ENCODE data around the gene ARPC4.
"Not testable (repeated sequence)": the region's sequence is repeated elsewhere in the genome, so short reads cannot be mapped to it uniquely, and the experiment has no call there.

ARPC4 gene

DNA sequence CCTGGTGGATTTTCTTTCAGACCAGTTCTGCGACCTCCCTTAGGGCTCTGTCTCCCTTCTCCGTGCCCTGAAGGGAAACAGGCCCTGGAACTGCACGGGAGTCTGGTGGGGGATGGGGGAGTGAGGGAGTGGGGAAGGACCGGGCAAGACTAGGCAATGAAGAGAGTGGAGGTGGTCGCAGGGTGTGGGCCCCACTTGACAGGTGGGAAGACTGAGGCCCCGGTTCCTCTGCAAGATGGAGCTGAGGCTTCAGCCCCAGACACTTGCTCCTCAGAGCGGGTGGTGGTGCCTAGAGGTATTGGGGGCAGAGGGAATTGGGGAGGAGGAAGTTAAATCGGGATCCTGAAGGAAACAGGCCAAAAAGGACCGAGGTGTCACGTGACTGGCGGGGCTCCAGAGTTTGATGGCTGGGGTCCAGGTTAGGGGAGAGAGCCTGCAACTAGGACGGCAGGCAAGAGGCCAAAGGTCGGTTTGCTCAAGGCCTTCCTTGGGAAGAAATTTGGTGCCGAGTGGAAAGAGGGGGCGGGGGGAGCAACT, 22.5 kb upstream of the ARPC4 start:
- DNase-seq, result no peak

DNA sequence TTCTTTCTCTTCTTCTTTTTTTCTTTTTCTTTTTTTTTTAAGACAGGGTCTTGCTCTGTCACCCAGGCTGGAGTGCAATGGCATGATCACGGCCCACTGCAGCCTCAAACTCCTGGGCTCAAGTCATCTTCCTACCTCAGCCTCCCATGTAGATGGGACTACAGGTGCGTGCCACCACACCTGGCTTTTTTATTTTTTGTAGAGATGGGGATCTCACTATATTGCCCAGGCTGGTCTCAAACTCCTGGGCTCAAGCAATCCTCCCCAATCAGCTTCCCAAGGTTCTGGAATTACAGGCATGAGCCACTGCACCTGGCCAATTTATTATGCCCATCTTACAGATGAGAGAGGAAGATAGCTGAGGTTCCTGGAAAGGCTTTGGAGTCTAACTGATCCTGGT, 21.9 kb upstream of the ARPC4 start:
- DNase-seq, result not testable (repeated sequence)

DNA sequence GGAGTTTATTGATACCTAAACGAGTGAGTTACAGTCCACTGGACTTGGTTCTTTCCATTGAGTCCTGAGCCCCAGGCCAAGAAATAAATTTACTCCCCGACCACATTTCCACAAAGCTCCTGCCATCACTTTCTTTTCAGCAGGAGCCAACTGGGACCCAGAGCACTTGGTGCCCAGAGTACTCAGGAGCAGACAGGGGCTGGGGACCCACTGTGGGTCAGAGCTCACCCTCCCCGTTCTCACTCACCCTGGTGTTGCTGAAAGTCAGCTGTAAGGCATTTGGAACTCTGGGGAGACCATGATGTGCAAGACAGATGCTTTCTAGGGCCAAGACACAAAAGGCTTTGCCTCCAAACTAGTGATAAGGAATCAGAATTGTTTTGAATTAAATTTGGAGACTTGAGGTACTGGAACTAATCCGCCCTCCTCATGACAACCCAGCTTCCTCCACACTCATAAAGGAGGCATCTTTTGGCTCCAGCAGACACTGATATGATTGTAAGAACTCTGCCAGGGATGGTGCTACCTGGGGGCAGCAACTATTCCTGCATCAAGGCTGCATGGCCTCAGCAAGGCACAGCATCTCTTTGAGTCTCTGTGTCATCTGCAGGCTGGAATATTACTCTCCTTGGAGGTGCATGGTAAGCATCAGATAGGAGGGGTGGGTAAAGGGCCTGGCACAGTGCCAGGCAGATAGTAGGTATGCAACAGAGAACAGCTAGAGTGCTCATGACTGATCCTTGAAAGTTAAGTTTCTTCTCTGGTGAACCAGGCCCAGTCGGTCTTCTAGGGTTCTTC, 15.8 kb upstream of the ARPC4 start:
- DNase-seq, result no peak

DNA sequence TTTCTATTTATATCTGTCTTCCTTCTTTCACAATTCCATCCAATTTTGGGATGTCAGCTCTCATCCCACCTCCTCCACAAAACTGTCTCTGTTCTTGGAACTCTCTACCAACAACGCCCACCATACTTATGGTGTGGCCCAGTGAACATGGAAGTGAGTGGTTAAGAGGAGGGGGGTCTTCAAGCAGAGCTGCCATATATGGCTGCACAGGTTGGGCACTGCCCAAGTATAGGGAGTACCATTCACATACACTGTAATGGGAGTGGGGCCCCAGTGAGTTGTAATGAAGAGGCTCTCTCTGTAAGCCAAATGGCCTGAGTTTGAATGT, 15.2 kb upstream of the ARPC4 start:
- no peak for DNase-seq

DNA sequence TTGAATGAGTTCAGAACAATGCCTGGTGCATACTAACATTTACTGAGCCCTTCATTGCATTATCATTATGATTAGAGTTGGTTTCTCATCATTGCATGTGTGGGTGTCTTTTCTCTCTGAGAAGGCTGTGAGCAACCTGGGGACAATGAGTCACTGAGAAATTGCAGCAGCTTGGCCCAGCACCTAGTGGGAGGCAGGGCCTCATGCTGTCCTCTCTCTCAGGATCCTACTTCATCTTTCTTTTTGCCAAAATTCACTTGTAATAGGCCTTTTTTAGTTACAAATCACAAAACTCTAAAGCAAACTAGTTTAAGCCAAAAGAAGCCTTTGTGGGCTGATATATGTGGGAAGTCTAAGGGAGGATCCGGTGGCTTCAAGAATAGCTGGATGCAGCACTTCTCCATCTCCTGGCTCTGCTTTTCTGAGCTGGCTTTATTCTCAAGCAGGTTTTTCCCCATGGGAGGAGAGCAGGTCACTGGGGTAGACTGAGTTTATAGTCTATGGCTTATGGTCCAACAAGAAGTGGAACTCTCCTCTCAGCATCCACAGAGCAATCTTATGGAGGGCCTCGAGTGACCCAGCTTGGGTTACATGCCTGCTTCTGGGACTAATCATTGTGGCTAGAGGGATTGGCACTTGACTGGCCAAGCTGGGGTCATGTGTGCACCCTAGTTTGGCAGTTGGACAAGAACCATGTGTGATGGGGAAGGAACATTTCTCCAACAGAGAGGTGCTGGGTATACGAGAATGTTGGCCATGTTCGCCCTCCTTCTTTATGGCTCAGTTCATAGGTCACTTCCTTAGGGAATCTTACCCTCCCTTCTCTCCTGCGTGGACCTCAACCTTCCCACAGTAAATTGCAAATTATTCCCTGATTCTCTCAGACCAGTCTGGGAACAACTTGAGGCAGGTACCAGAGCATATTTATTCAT, 14.5 kb upstream of the ARPC4 start:
- no peak for DNase-seq

DNA sequence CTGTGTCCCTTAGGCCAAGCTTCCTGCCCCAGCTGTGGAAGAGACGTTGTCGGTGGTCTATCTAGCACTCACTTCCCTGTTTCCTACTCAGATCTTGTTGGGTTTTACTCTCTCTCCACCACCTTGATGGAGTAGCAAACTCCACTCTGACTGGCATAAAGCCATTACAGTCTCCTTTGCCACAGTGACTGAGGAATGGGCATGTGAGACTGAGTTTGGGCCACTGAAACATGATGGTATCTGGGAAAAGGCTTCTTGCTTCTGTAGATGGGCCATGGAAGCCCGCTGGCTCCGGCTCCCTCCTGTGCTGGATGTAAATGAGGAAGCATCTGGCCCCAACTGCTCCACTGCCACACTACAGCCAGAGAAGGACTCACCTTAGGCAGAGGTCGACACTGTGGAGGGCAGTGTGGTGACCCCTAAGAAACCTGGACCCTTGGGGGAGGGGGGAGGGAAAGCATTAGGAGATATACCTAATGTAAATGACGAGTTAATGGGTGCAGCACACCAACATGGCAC, 13.7 kb upstream of the ARPC4 start:
- no peak for DNase-seq

DNA sequence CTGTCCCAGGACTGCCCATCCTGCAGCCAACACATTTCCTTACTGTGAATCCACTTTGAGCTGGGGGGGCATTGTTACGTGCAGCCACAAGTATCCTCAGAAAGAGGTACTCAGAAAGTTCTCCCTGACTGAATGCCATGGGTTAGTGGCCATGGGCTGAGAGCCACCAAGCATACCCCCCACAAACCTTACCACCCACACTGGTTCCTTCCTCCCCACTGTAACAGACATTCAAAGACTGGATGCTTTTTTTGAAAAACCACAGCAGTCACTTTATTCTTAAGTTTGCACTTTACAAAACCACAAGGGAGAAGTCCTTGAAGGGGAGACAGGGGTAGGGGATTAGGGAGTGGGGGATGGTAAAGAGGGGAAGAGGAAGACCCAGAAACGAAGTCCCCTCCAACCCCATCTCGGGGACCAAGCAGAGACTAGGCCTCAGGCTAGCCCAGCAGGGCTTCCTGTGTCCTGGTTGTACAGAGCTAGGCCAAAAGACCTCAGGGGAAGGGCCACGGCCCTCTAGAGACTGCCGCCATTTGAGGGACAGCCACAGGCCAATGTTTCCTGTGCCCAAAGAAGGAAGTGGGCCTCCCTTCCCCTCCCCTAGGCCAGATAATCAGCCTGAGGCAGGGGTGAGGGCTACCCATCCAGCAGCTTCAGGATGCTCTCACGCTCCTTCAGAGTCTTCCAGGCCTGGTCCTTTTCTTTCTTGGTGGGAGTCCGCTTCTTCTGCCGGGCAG, 13.0 kb upstream of the ARPC4 start:
- DNase-seq, result peak; percentile 41 to 55

DNA sequence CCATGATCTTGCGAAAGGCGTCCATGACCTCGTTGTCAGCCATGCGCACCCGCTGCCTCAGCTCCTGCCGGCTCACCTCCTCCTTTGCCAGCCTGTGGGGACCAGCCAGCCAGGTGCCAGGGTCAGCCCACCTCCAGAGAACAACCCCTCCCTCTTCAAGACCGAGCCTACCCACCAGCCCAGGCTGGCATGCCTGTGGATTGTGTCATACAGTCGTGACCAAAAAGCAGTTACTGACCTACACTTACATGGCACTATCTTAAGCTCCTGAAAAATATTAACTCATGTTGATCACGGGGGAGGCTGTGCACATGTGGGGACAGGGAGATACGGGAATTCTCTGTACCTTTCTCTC, 12.4 kb upstream of the ARPC4 start:
- no peak for DNase-seq

DNA sequence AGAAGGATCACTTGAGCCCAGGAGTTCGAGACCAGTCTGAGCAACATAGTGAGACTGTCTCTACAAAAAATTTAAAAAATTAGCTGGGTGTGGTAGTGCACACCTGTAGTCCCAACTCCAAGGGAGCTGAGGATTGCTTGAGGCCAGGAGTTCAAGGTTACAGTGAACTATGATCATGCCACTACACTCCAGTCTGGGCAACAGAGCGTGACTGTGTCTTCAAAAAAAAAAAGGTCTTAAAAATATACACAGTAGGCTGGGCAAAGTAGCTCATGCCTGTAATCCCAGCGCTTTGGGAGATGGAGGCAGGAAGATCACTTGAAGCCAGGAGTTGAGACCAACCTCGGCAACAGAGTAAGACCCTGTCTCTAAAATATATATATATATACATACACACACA, 12.0 kb upstream of the ARPC4 start:
- DNase-seq, result no peak

DNA sequence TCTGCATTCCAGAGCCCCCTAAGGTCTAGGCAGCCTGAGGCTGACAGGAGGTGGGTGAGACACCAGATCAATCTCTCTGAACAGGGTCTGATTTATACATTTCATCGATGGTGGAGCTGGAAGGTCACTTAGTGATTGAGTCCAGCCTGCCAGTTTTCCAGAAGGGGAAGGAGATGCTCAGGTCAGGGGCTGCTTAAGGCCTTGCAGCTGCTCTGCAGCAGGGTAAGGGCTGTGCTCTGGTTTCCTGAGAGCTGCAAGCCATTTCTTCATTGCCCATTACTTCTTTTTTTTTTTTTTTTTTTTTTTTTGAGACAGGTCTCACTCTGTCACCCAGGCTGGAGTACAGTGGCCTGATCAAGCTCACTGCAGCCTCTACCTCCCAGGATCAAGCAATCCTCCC, 11.3 kb upstream of the ARPC4 start:
- DNase-seq, result no peak

DNA sequence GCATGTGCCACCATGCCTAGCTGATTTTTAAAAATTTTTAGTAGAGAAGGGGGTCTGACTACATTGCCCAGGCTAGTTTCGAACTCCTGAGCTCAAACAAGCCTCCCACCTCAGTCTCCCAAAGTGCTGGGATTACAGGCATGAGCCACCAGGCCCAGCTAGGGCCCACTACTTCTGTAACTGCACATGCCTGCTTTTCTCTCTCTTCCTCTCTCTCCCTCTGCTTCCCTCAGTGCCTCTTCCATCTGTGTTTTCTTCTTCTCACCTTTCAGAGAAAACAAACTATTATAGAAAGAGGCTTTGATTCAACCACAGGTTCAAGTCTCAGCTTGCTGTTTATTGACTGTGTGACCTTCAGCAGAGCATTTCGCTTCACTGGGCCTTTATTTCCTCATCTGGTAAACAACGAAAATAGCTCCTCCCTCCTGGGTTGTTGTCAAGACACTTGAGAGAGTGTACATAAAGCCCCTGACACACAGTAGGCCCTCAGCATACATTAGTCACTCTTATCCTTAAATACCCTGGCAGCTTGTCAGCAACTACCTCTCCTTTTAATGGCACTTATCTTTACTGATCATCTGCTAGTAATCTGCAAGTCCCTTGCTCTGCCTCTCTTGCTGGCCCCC, 10.8 kb upstream of the ARPC4 start:
- no peak for DNase-seq

DNA sequence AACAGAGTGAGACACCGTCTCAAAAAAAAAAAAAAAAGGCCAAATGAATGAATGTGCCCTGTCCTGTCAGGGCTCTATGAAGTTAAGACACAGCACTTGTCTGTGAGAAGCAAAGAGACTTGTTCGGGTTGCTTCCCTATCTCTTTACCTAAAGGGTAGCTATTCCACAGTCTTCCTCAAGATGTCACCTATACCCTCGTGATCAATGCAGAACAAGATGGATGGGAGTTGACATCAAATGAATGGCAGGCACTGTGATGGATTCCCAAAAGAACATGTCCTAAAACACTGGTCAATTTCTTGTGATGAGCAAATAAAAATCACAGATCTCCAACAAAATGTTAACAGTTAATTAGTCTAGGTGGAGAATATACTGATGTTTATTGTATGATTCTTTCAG, 10.1 kb upstream of the ARPC4 start:
- peak in 1 of 2 donors; percentile 45 for DNase-seq

DNA sequence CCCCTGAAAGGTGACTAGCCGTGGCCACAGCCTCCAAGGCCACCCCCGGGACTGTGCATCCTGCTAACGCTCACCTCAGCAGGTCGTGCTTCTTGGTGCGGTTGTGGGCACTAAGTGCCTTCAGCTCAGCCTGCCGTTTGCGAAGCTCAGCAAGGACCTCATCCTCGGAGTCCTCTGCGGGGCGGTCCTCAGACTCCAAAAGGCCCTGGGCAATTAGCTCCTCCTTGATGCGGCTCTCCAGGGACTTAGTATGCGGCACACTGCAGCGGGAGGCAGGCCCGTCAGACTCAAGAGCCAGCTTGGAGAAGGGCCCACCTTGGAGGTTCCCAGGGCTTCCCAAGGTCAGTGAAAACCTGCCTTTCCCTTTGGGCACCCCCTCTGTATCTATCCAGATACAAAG, 8.9 kb upstream of the ARPC4 start:
- no peak for DNase-seq

DNA sequence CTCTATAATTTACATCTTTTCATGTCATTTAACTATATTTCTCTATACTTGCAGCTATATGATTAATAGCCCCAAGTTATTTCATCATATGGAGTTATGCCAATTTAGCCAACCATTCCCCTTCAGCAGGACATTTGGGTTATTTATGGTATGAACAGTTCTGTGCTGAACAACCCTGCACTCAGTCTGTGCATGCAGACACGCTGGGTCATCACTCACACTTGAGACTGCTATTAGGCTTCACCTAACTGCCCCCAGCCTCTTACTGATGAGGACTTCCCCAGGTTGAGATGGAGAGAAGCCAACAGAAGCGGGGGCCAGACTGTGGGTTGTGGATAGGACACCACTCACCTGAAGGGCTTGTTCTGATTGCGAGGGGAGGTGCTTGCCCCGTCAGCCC, 7.9 kb upstream of the ARPC4 start:
- DNase-seq, result no peak

DNA sequence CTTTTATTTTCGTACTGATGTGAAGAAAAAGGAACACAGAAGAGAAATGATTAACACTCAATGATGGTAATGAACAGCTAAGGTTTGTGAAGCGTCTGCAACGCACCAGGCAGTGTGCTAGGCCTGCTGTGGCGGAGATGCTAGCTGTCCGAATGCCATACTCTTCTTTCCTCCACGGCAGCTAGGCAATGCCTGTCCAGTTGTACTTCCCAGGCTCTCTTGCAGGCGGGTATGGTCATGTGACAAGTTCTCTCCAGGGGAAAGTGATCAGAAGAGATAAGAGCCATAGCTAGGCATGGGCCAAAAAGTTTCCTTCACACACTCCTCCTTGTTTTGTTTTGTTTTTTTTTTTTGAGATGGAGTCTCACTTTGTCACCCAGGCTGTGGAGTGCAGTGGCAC, 7.3 kb upstream of the ARPC4 start:
- no peak for DNase-seq

DNA sequence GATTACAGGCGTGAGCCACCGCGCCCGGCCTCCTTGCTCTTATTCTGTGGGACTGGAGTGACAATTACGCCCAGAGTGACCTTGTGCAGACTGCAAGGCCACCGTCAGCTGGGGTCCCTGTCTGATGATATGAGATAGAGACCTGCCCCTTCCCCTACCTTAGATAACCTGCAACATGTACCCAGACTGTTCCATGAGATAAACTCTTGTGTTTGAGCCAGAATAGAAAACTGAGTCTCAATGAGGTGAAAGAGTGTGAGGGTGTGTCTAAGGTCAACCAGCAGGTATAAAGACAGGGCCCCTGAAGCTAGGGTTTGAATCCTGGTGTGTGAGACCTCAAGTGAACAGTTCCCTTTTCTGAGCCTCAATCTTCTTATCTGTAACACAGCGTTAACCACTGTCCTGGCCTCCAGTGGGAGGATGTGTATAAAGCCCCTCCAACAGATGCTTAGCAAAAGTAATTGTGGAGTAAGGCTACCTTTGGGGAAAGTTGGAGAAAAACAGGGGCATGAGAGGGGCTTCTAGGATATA, 6.6 kb upstream of the ARPC4 start:
- DNase-seq, result no peak

DNA sequence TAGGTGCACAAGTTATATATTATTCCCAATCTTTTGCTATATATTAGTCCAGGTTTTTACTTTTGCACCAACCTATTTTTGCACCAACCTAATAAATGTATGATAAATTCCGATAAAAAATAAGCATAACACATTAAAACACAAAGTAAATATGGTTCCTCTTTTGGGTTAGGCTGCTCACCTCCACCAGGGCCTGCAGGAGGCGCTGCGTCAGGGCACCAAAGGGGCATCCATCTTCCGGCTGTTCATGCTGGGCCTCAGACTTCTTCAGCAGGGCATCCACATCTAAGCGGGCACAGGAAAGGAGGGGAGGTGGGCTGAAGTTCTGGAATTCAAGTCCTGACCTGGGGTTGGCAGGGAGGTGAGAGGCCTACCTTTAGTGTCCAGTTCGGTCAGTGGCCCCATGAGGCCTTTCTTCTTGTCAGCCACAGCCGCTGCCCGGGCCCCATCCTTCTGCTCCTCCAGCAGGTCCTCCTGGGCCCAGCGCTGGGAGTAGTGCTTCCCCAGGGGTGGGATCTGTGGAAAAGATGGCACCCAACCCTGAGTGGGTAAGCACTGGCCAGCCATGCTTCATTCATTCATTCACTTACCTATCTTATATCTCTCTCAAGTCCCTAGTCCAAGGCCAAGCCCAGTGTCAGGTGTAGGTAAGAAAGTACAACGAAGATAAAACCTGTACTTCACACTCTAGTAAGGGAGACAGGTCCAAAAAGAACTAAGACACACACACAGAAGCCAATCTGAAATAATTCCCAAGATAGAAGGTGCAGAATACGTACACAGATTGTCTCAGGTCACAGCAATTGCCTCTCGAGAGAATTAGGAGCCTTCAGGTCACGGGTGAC, 5.8 kb upstream of the ARPC4 start:
- peak in 1 of 2 donors; percentile 20 for DNase-seq

DNA sequence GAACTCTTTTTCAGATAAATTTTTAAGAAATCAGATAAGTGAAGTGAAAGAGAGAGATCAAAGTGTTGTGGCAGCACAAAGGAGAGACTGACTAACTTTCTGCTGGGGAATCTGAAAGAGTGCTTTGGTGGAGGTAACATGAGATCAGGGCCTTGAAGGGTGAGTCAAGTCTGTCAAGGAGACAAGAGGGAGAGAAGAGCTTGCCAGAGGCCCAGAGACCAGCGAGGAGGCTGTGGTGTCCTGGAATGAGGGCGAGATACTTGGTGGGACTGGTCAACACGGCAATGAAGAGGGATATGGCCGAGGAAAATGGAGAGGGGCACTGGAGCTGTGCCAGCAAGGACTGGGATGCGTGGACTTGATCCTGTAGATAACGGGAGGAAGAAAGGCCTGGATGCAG, 5.2 kb upstream of the ARPC4 start:
- peak in 1 of 2 donors; percentile 30 for DNase-seq

DNA sequence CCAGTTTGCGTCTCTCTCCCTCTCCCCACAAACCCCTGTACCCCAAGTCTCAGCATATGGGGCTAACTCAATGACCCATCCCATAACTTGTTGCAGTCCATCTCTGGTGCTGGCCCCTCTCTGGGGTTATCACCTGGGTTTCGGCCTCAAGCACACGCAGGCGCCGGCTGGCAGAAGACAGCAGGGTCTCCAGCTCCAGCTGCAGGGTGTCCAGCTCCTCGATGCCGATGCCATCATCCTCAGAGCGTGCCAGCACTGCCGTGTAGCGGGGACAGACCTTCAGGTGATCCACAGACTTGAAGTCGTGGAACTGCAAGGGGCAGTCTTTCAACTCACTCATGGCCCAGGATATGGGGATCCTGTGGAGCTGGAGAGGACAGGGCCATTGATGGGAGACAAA, 1.8 kb upstream of the ARPC4 start:
- DNase-seq, result no peak

DNA sequence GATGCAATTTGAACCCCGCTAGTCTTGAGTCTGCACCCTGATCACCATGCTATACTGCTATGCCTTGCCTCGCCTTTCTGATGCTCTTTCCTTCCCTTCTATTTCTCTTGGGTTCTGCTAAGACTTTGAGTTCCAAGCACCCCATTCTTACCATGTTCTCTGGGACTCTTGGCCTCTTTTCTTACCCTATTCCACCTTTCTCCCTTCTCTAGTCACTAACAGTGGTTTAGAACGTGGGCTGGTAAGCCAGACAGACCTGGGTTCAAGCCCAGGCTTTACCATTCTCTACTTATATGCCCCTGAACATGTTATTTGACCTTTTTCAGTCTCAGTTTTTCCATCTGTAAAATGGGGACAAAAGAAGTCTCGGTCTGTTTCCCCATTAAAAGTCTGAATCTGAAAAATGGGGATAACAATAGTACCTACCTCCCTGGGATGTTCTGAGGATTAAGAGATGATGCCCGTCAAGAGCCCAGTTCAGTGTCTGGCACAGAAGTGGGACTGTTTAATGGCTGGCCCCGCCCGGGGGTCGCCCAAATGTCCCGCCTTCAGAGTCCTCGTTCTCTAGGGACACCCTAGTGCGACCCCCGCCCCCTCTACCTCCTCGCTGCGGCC, 985 bp upstream of the ARPC4 start:
- DNase-seq, result no peak
